Fibroblast of pulmonary artery (primary cell): ENCODE measurements around the gene C6orf120.

Source experiments
- DNase-seq: peaks from one replicate; pipeline ENCODE4 v3.0.0-alpha.2; 2010; ENCODE audit warnings: low read depth
- H3K4me3 ChIP-seq: replicated peaks from 2 replicates; pipeline ENCODE4 v1.5.1; 2011; ENCODE audit warnings: low read depth, mild to moderate bottlenecking, control low read depth, low read length, moderate library complexity
- TF ChIP-seq, protein P1 (sequence below): IDR thresholded peaks from 2 replicates; pipeline ENCODE4 v1.5.1; 2011; ENCODE audit warnings: mild to moderate bottlenecking, control low read depth, low read length, inconsistent platforms; ENCODE audit errors: missing control alignments

The C6orf120 gene

DNA sequence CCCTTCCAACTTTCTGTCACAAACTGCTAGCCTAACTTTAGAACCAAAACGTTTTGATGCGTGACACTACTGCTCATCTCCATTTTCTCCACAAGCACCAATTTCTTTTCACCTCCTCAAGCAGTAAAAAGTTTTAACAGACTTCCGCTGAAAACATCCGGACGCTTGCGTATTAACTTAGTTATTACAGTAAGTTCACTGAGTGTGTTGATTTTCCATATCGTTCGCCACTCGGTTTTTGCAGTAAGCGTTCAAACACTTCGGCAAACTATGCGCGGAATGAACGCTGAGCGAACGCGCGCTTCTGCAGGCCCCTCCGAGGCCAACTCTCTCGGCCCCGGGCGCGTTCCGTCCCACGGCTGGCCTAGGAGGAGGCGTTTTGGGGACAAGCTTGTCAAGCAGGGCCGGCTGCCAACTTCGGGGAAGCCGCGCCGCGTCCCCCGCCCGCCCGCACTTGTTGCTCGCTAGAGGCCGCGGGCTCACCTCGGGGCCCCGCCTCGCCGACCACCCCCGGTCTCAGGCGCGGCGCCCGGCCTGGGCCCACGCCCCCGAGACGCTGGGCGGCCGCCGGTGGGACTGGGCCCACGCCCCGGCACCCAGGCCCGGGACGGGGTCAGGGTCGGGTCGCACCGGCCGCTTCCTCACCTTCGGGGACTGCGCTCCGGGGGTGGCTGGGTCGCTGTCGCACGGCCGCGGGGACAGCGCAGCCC is 21.4 kb downstream of the C6orf120 start:
- peak overlapping the region; percentile 72 for H3K4me3 ChIP-seq
- peak; percentile 72 for DNase-seq
- TF ChIP-seq, protein P1, sequence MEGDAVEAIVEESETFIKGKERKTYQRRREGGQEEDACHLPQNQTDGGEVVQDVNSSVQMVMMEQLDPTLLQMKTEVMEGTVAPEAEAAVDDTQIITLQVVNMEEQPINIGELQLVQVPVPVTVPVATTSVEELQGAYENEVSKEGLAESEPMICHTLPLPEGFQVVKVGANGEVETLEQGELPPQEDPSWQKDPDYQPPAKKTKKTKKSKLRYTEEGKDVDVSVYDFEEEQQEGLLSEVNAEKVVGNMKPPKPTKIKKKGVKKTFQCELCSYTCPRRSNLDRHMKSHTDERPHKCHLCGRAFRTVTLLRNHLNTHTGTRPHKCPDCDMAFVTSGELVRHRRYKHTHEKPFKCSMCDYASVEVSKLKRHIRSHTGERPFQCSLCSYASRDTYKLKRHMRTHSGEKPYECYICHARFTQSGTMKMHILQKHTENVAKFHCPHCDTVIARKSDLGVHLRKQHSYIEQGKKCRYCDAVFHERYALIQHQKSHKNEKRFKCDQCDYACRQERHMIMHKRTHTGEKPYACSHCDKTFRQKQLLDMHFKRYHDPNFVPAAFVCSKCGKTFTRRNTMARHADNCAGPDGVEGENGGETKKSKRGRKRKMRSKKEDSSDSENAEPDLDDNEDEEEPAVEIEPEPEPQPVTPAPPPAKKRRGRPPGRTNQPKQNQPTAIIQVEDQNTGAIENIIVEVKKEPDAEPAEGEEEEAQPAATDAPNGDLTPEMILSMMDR: no peak

DNA sequence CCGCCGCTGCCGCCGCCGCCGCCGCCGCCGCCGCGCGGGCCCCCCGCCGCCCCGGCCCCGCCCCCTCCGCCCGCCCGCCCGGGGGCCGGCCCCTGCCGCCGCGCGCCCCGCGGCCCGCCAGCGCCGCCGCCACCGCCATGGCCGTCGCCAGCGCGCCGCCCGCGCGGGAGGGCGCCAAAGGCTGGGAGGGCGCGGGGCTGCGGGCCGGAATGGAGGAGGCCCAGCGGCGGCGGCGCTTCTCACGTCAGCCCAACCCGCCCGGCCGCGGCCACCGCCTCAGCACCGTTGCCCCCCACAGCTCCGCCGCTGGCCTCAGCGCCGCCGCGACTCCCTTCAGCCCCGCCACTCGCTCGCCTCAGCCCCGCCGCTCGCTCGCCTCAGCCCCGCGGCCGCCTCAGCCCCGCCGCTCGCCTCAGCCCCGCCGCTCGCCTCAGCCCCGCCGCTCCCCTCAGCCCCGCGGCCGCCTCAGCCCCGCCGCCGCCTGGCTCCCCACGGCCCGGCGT is 22.1 kb downstream of the C6orf120 start:
- TF ChIP-seq, protein P1: no peak
- peak; percentile 21 for DNase-seq
- peak overlapping the region; percentile 38 for H3K4me3 ChIP-seq

- TF ChIP-seq, protein P1: no peak
- DNase-seq: peak; percentile 27
- peak within 1 kb of the TSS; percentile 72 for H3K4me3 ChIP-seq
Measured at GRCh38 chr6:169724494-169725124, 22.7 kb downstream of the C6orf120 start, which contains the start of gene PHF10. PHF10 (minus strand) TSS chr6:169724500; CDS start chr6:169723931, 569 bp downstream.

- peak overlapping the region; percentile 57 for H3K4me3 ChIP-seq
- peak; percentile 84 for DNase-seq
- TF ChIP-seq, protein P1: no peak
Measured at GRCh38 chr6:169725125-169726048, 23.5 kb downstream of the C6orf120 start.

DNA sequence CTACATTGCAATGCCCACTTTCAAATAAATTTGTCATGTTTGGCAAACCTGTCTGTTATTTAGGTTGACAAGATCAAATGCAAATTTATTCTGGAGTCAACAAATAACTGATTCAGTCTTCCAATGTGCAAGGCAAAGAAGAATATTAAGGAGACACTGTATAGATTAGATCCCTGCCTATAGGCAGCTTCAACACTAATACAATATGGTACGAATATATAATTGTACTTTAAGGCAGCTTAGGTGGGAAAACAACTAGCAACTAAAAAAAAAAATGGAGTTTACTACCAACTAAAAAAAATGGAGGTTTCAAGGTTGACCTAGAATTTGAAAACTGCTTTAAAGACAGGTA is 24.1 kb downstream of the C6orf120 start:
- DNase-seq: no peak
- TF ChIP-seq, protein P1: no peak
- H3K4me3 ChIP-seq: no peak overlapping the region

DNA sequence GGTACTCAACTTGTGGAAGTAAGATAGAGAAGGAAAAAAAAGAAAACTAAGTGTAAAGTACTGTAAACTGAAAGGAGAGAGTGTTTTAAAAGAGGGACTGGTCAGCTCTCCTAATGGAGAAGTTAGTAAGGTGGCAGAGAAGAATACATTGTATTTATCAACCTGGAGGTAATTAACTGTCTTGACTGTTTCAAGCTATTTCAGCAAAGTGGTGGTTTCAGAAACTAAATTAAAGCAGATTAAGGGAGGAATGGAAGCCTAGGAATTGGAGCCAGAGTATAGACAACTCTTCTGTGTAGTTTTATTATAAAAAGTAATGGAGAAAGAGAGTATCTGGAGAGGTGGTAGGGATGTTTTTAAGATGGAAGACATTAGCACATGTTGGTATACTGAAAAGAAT is 25.0 kb downstream of the C6orf120 start:
- TF ChIP-seq, protein P1: no peak

More for the DNA sequence above, 25.0 kb downstream of the C6orf120 start:
- no peak overlapping the region for H3K4me3 ChIP-seq
- DNase-seq: no peak
